ENCODE measurements around the gene EIF2B4. TPM values are rescaled to one million over a fixed set of nuclear protein-coding genes. Genes with fewer than 3 reads are reported as not detected.

The EIF2B4 gene
- total and polyA plus RNA-seq, 9 of the 15 experiments (the other 6 are each of a cell fraction or from before 2014, with no cell fraction given): 29.7 to 80.3 (median 58.9) TPM

DNA sequence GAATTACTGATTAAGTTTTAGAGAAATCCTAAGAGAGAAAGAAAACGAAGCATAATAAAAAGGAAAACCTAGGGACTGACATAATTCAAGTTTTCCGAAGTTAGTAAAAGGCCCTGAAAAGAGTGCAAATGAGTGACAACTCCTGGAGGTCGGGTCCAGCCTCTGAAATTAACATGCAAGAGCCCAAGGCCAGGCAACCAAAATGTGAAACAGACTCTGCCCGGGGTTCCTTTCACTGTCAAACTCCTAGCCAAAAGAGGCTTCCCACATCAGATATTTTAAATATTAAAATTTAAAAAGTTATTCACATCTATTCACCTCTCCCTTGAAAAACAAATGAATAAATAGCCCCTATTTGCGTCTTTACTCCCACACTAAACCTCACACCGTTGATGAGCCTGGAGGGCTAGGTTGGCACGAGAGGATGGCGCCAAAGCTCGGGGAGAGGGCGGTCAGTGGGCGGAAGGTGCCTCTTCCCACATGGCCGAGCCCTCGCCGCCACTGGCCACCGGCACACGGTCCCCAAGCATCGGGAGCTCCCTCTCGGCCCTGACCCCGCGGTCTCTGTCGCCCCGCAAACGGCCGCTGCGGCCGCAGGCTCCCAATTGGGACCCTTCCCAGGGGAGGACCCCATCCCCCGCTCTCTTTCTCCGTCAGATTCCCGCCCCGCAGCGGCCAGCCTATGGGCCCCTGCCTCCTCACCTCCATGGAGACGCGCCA is 38.6 kb upstream of the EIF2B4 start (continued):
- TF ChIP-seq CUX1 (CRISPR knock-in tag; IDR thresholded peaks at IDR 0.05): no peak
- TF ChIP-seq TAF15 (IDR thresholded peaks at IDR 0.05; ENCODE audit: low read depth, low read length): no peak
- TF ChIP-seq, protein P1, sequence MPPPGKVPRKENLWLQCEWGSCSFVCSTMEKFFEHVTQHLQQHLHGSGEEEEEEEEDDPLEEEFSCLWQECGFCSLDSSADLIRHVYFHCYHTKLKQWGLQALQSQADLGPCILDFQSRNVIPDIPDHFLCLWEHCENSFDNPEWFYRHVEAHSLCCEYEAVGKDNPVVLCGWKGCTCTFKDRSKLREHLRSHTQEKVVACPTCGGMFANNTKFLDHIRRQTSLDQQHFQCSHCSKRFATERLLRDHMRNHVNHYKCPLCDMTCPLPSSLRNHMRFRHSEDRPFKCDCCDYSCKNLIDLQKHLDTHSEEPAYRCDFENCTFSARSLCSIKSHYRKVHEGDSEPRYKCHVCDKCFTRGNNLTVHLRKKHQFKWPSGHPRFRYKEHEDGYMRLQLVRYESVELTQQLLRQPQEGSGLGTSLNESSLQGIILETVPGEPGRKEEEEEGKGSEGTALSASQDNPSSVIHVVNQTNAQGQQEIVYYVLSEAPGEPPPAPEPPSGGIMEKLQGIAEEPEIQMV (tag; conservative IDR thresholded peaks at IDR 0.05; ENCODE audit: low read depth): no peak
- TF ChIP-seq, protein P2, sequence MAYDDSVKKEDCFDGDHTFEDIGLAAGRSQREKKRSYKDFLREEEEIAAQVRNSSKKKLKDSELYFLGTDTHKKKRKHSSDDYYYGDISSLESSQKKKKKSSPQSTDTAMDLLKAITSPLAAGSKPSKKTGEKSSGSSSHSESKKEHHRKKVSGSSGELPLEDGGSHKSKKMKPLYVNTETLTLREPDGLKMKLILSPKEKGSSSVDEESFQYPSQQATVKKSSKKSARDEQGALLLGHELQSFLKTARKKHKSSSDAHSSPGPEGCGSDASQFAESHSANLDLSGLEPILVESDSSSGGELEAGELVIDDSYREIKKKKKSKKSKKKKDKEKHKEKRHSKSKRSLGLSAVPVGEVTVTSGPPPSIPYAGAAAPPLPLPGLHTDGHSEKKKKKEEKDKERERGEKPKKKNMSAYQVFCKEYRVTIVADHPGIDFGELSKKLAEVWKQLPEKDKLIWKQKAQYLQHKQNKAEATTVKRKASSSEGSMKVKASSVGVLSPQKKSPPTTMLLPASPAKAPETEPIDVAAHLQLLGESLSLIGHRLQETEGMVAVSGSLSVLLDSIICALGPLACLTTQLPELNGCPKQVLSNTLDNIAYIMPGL (CRISPR knock-in tag; IDR thresholded peaks at IDR 0.05): no peak
- no peak for TF ChIP-seq BRCA1 (IDR thresholded peaks at IDR 0.05)
- no peak for TF ChIP-seq BRCA1 (CRISPR knock-in tag; IDR thresholded peaks at IDR 0.05)
- TF ChIP-seq ZNF431 (CRISPR knock-in tag; IDR thresholded peaks at IDR 0.05): no peak
- TF ChIP-seq CBX5 (IDR thresholded peaks at IDR 0.05; ENCODE audit: borderline replicate concordance, low read depth): no peak
- TF ChIP-seq, protein P3, sequence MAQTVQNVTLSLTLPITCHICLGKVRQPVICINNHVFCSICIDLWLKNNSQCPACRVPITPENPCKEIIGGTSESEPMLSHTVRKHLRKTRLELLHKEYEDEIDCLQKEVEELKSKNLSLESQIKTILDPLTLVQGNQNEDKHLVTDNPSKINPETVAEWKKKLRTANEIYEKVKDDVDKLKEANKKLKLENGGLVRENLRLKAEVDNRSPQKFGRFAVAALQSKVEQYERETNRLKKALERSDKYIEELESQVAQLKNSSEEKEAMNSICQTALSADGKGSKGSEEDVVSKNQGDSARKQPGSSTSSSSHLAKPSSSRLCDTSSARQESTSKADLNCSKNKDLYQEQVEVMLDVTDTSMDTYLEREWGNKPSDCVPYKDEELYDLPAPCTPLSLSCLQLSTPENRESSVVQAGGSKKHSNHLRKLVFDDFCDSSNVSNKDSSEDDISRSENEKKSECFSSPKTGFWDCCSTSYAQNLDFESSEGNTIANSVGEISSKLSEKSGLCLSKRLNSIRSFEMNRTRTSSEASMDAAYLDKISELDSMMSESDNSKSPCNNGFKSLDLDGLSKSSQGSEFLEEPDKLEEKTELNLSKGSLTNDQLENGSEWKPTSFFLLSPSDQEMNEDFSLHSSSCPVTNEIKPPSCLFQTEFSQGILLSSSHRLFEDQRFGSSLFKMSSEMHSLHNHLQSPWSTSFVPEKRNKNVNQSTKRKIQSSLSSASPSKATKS (CRISPR knock-in tag; IDR thresholded peaks at IDR 0.05): no peak
- peak; percentile 77 for TF ChIP-seq NKRF (IDR thresholded peaks at IDR 0.05; ENCODE audit: borderline replicate concordance)
- no peak for TF ChIP-seq BMI1 (IDR thresholded peaks at IDR 0.05; ENCODE audit: low read length)
- no peak for TF ChIP-seq ETV1 (tag; conservative IDR thresholded peaks at IDR 0.05; ENCODE audit: low read depth)
- TF ChIP-seq ELF4 (CRISPR knock-in tag; IDR thresholded peaks at IDR 0.05): no peak
- no peak for TF ChIP-seq ZNF134 (CRISPR knock-in tag; conservative IDR thresholded peaks at IDR 0.05)

Data from K562 (cell line).